Ovary (tissue), 9 donors: ENCODE data around the gene LIMCH1. TPM values are rescaled to one million over a fixed set of nuclear protein-coding genes. Genes with fewer than 3 reads are reported as not detected.

Source experiments
- DNase-seq, 5 donors: peaks; one replicate each; pipeline ENCODE4 v3.0.0-alpha.2; 2019 to 2020
- H3K27ac ChIP-seq, 2 donors: fragments of 200-600 bp; one replicate each; pipeline versions ENCODE4 v1.5.1 to v1.8.0; 2019 to 2022
- H3K27me3 ChIP-seq: fragments of 200-600 bp; one replicate; pipeline ENCODE4 v1.8.0; 2022
- H3K36me3 ChIP-seq: fragments of 200-600 bp; sonication (generic); one replicate; pipeline ENCODE4 v1.5.1; 2019
- H3K4me1 ChIP-seq: one replicate; pipeline ENCODE4 v1.8.1; 2013; ENCODE audit warnings: mild to moderate bottlenecking, moderate library complexity; ENCODE audit not compliant: insufficient read depth
- H3K4me3 ChIP-seq: fragments of 200-600 bp; sonication (generic); one replicate; pipeline ENCODE4 v1.5.1; 2017
- H3K9me3 ChIP-seq, 2 donors: fragments of 200-600 bp in 1 of 2; sonication (generic) in 1 of 2; one replicate each; pipeline versions ENCODE4 v1.5.1 to v1.8.1; 2013 to 2019; ENCODE audit warnings: mild to moderate bottlenecking in 1 of 2, moderate library complexity in 1 of 2
- EP300 ChIP-seq: sonication (generic); formaldehyde crosslinking; IDR thresholded peaks from one replicate; pipeline ENCODE4 v1.6.1; 2017; ENCODE audit warnings: antibody characterized with exemption
- POLR2A ChIP-seq: fragments of 450-650 bp; IDR thresholded peaks from one replicate; pipeline ENCODE4 v1.6.1; 2017; ENCODE audit warnings: antibody characterized with exemption, mild to moderate bottlenecking, moderate library complexity
- WGBS, 3 donors: extraction: QIAGEN DNeasy Blood & Tissue Kit in 1 of 3; methylation state at CpG; one replicate each; pipeline versions ENCODE4 v1.1.5 to v1.1.7; 2013 to 2017; 5-methylcytosine and 5-hydroxymethylcytosine counted together
- intact Hi-C, 4 donors: fragments of 100-400 bp; cut with DNase I; formaldehyde crosslinking; loops; one replicate each; pipeline versions ENCODE4 v1.11.0 to v1.15.1; 2022 to 2023
- polyA plus RNA-seq, 2 donors: library from polyadenylated mRNA; stranded (reverse); fragments of 200-250 nt in 1 of 2; fragments of 350-450 nt in 1 of 2; fragmentation: Illumina TruSeq in 1 of 2; extraction: RNeasy Lipid Tissue Mini Kit (QIAGEN cat#74804) in 1 of 2; gene quantifications; one replicate each; pipeline ENCODE4 v1.2.3, GENCODE V29; 2013 to 2014
- total RNA-seq, 7 donors: library from RNA; depleted of rRNA in 2 of 7; stranded (reverse); fragments of >200 nt in 2 of 7; fragmentation: NEBNext Ultra II Directional in 3 of 7; extraction: Animal tissue kit (Norgen Biotek cat#: 25700) in 3 of 7; gene quantifications; one replicate each; pipeline versions ENCODE4 v1.1.0 to v1.2.4, GENCODE V29; 2016 to 2023
- TF ChIP-seq, protein P1 (sequence below), 3 donors: fragments of 450-650 bp in 2 of 3; fragments of 200-600 bp in 1 of 3; IDR thresholded peaks; one replicate each; pipeline versions ENCODE4 v1.5.1 to v1.8.0; 2016 to 2022; ENCODE audit warnings: antibody characterized with exemption in 3 of 3, mild to moderate bottlenecking in 1 of 3
- donor health status: DM: no; HTN: no; CAD: no; lungs with moderate emphysema.
- donor health status: DM: no; HTN: no; CAD: no.
- donor health status: Bipolar disorder and iron deficiency.
- donor health status: DM: yes; HTN: yes; CAD: no.
- donor health status: DM: no; HTN: no; CAD: no.
- donor health status: DM: yes; HTN: yes; CAD: no.

LIMCH1 gene
- total and polyA plus RNA-seq, 9 donors: 9.7 to 56.6 (median 23.6) TPM

DNA sequence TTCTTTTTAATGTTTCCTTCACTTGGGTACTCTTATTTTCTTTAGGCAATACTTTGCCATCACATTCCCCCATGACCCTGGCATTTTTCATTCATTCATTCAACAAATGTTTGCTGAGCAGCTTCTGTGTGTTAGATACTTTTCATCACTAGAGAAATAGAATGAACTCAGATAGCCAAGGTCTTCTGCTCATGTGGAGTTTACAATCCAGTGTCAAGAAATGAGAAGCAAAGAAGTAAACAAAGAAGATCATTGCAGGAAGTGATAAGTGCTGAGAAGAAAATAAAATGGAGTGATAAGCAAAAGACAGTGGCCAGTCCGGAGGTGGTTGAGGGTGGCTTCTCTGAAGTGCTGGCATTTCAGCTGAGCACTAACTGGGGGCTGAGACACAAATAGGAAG is 63.1 kb downstream of the LIMCH1 start:
- Histone ChIP-seq H3K4me1 (no peaks in the 10 kb centered on the region), H3K4me3 (no peak overlapping the region), H3K9me3 (no peaks in the 10 kb centered on the region), H3K27ac (no peak overlapping the region), H3K36me3 (no peaks in the 10 kb centered on the region), H3K27me3 (no peaks in the 10 kb centered on the region)
- no peak for DNase-seq
- intact Hi-C loops: no loop called here
- WGBS, 3 donors: 34 to 58% (median 47%) methylated on average over 1 of the region's 1 CpG
- TF ChIP-seq POLR2A (no peak), EP300 (no peak)
- TF ChIP-seq, protein P1, sequence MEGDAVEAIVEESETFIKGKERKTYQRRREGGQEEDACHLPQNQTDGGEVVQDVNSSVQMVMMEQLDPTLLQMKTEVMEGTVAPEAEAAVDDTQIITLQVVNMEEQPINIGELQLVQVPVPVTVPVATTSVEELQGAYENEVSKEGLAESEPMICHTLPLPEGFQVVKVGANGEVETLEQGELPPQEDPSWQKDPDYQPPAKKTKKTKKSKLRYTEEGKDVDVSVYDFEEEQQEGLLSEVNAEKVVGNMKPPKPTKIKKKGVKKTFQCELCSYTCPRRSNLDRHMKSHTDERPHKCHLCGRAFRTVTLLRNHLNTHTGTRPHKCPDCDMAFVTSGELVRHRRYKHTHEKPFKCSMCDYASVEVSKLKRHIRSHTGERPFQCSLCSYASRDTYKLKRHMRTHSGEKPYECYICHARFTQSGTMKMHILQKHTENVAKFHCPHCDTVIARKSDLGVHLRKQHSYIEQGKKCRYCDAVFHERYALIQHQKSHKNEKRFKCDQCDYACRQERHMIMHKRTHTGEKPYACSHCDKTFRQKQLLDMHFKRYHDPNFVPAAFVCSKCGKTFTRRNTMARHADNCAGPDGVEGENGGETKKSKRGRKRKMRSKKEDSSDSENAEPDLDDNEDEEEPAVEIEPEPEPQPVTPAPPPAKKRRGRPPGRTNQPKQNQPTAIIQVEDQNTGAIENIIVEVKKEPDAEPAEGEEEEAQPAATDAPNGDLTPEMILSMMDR (IDR thresholded peaks at IDR 0.05): no peak

DNA sequence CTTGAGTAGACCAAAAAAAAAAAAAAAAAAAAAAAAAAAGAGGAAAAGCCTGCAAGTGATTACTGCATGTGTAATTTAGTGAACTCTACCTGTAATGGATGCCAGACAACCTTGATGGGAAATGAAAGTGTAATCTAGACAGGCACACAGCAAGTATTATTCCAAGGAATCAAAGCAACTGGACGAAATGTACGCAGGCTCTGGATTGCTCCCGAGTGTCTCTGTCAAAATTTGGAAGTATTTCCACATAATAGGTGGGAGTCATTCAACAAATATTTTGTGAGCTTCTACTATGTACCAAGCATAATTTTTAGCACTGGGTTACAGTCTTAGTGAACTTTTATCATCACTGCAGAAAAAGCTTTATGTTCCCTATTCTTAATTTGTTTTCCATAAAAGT is 64.2 kb downstream of the LIMCH1 start:
- Histone ChIP-seq H3K36me3 (no peaks in the 10 kb centered on the region), H3K4me1 (no peaks in the 10 kb centered on the region), H3K27me3 (no peaks in the 10 kb centered on the region), H3K4me3 (no peak overlapping the region), H3K27ac (no peak overlapping the region), H3K9me3 (no peaks in the 10 kb centered on the region)
- intact Hi-C loops: no loop called here
- DNase-seq: no peak
- TF ChIP-seq POLR2A: no peak
- no peak for TF ChIP-seq EP300
- whole genome bisulfite sequencing, 3 donors: 70 to 81% (median 80%) methylated on average over 3 of the region's 3 CpGs

DNA sequence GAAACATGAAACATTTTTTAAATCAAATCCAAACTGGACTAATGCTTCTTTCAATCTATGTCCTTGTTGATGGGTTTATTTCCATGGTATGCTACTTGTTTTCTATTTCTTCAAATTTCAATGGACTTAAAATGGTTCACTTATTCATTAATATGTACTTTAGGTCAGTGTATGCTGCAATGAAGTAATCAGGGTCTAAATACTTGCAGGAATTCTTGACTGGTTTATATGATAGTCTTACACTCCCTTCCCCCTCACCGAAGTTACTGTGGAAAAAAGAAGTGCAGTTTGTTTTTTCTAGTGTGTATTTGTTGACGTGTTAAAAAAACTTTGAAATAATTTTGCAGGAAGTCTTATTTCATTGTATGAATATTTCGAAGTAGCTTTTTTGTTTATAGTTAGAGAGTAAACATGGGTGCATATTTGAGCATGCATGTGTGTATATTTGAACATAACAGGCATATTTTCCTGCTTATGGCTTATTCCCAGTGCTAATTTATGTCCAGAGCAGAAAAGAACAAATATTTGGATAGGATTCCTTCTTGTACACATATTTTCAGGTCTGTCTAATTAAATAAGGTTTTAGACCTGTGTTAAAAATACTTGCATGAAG is 65.0 kb downstream of the LIMCH1 start:
- intact Hi-C loops: no loop called here
- H3K27ac ChIP-seq: no peak overlapping the region

DNA sequence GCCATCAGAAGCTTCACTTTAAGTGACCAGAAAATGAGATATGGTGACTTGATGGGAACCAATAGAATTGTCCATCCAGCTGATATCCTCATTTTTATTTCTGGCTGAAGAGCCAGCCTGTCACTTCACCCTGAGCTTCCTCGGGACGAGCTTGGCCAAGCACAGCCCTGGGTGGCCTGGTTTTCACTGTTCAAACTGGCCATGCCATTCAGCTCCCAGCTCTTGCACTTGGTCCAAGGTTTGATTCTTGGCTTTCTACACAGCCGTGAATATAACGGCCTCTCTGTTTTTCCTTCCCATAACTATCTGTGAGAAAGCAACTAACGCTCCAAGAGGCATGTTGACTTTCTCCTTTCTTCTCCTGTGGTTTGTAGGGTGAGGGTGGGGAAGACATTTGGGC is 71.9 kb downstream of the LIMCH1 start:
- H3K27ac ChIP-seq: no peak overlapping the region
- H3K9me3 ChIP-seq: no peaks in the 10 kb centered on the region
- no peak overlapping the region for H3K4me3 ChIP-seq
- no peak for DNase-seq
- H3K4me1 ChIP-seq: peaks cover 2% of the 10 kb centered on the region
- H3K36me3 ChIP-seq: no peaks in the 10 kb centered on the region
- TF ChIP-seq EP300 (no peak), POLR2A (no peak)
- TF ChIP-seq, protein P1 (IDR thresholded peaks at IDR 0.05): no peak
- 91 to 97% (median 94%) methylated on average over 5 of the region's 5 CpGs for WGBS, 3 donors
- no peaks in the 10 kb centered on the region for H3K27me3 ChIP-seq
- intact Hi-C loops: no loop called here

More for the DNA sequence above, 65.0 kb downstream of the LIMCH1 start:
- H3K9me3 ChIP-seq: no peaks in the 10 kb centered on the region
- TF ChIP-seq, protein P1 (IDR thresholded peaks at IDR 0.05): no peak
- no peak for TF ChIP-seq EP300
- TF ChIP-seq POLR2A: no peak
- H3K27me3 ChIP-seq: no peaks in the 10 kb centered on the region
- 24 to 45% (median 28%) methylated on average over 3 of the region's 3 CpGs for WGBS, 3 donors
- DNase-seq: no peak
- H3K4me3 ChIP-seq: no peak overlapping the region
- H3K4me1 ChIP-seq: no peaks in the 10 kb centered on the region
- no peaks in the 10 kb centered on the region for H3K36me3 ChIP-seq

DNA sequence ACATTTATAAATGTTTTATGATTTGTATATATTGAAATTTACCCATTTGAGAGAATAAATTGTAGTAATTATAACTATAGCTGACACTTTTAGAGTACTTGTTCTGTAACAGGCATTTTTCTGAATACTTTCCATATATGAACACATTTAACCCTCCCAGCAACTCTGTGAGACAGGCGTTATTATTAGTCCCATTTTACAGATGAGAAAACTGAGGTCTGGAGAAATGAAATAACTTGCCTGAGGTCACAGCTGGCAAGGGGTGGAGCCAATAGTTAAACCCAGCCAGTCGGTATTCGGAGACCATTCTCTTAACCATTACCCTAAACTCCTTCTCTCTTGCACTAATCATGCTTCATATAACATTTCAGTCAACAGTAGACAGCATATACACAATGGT is 72.5 kb downstream of the LIMCH1 start:
- H3K27me3 ChIP-seq: no peaks in the 10 kb centered on the region
- 90 to 98% (median 96%) methylated on average over 3 of the region's 3 CpGs for WGBS, 3 donors
- TF ChIP-seq EP300 (no peak), POLR2A (no peak)
- TF ChIP-seq, protein P1 (IDR thresholded peaks at IDR 0.05): no peak
- H3K4me3 ChIP-seq: no peak overlapping the region
- peaks cover 2% of the 10 kb centered on the region for H3K4me1 ChIP-seq
- no peaks in the 10 kb centered on the region for H3K9me3 ChIP-seq
- intact Hi-C loops: no loop called here
- no peak overlapping the region for H3K27ac ChIP-seq
- no peak for DNase-seq
- no peaks in the 10 kb centered on the region for H3K36me3 ChIP-seq
